Skin epidermis (tissue), 12 donors: ENCODE measurements around the gene GDPD4.
A peak's percentile ranks its signal among the peaks of the same experiment; 100 is the strongest.

Source experiments
- H3K27ac ChIP-seq, 21 experiments: fragments of 200-600 bp; sonication (generic) in 11 of 21; one replicate each; pipeline ENCODE4 v1.5.0; 2020; ENCODE audit warnings: mild to moderate bottlenecking in 3 of 21, inconsistent platforms in 2 of 21, moderate library complexity in 2 of 21
- H3K4me3 ChIP-seq, 7 experiments: fragments of 200-600 bp; sonication (generic) in 2 of 7; one replicate each; pipeline ENCODE4 v1.5.0; 2020; ENCODE audit warnings: inconsistent platforms in 2 of 7, mild to moderate bottlenecking in 2 of 7, moderate library complexity in 1 of 7

The GDPD4 gene

DNA sequence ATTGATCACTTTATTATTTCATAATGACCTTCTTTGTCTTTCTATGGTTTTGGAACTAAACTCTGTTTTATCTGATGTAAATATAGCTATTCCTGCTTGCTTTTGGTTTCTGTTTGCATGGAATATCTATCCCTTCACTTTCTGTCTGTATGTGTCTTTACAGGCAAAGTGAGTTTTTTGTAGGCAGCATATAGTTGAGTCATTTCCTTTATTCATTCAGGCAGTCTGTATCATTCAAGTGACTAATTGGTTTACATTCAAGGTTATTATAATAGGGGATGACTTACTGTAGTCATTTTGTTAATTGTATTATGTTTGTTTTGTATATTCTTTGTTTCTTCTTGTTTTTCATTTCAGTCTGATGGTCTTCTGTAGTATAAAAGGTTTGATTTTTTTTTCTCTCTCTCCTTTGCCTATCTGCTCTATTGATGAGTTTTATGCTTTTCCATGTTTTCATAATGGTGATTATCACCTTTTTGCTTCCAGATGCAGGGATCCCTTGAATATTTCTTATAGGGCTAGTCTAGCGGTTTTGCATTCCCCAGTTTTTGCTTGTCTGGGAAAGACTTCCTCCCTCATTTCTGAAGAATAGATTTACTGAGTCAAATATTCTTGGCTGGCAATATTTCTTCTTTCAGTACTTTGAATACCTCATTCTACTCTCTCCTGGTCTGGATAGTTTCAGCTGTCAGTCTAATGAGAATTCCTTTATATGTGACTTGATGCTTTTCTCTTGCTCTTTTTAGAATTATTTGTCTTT lies 50.4 kb downstream of the GDPD4 start:
- no peak overlapping the region for H3K4me3 ChIP-seq
- H3K27ac ChIP-seq = no peak overlapping the region

DNA sequence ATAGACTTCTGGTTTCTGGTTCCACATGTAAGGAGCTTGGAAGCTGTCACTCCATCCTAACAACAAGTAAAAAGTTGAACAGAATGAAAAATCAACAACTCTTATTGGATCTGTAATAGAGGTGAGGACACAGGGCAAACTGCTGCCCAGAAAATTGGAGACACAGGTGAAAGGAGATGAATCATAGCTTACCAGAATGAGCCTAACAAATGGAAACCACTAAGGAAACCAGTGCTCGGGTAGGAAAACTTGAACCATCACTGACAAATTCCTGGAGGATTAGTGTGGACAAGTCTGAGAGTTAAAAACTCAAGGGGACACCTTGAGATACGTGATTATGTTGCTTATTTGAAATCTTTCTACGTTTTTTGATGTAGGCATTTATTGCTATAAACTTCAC lies 52.1 kb downstream of the GDPD4 start:
- no peak overlapping the region for H3K27ac ChIP-seq
- no peak overlapping the region for H3K4me3 ChIP-seq

DNA sequence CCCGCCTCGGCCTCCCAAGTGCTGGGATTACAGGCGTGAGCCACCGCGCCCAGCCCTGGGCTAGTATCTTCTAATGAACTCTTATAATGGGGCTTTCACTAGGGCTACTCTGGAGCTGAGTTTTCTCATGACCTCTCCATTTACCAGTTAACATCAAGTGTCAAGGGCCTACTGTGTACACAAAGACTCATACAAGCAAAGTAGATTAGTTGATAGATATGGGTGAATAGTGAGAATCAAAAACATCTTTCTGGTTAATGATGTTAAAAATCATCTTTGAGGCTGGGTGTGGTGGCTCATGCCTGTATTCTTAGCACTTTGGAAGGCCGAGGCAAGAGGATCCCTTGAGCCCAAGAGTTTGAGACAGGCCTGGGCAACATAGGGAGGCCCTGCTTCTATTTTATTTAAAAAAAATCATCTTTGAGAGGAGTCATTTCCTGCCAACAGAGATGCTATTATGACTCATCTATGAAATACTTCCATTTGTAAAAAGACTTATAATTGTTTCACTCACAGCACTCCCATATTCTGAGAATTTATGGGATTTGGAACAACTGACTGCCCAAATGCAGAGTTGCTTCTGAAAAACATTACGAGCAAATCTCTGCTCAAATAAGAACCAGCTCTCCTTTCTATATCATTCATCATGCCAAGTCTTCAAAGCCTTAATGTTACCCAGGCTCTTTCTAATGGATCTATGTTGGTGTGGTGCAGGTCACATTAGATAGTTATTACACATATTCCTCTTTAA lies 57.0 kb downstream of the GDPD4 start:
- Histone ChIP-seq H3K27ac (peak overlapping the region in 7 of 21 experiments; percentile 0 to 79 (median 26)), H3K4me3 (no peak overlapping the region)

DNA sequence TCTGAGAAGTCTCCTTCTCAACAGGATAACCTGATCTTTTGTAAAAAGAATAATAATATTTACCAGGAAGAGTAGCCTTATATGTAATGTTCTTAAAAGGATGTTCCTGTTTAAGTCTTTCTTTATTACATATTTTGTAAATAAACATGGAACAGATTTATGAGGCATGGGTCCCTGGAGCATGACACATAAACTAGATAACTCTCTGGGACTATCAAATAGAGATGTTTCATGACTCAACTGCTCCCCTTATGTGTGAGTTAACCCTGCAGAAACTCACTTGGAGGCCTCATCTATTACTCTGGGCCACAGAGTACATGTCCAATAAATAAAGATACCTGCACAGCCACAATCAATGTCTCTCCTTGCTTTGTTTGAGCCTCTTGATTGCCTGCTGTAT lies 64.6 kb downstream of the GDPD4 start:
- H3K27ac ChIP-seq = no peak overlapping the region
- H3K4me3 ChIP-seq = no peak overlapping the region

DNA sequence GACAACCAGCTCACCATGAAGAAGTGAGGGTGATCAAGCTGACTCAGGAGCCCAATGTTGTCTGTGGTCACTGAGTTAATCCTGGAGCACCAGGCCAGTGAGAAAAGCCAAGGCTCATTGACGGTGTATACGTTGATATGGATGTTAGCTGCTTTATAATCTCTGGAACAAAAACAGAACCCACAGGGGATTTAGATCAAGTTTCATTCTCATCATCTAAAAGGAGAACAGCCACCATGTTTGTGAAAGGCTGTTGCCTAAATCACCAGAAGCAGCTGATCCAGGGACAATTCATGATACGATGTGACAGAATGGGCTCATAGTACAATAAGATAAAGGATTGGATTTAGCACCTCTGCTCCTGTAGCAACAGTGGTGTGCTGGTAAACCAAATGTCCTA lies 68.5 kb downstream of the GDPD4 start:
- H3K4me3 ChIP-seq = no peak overlapping the region
- H3K27ac ChIP-seq = no peak overlapping the region

DNA sequence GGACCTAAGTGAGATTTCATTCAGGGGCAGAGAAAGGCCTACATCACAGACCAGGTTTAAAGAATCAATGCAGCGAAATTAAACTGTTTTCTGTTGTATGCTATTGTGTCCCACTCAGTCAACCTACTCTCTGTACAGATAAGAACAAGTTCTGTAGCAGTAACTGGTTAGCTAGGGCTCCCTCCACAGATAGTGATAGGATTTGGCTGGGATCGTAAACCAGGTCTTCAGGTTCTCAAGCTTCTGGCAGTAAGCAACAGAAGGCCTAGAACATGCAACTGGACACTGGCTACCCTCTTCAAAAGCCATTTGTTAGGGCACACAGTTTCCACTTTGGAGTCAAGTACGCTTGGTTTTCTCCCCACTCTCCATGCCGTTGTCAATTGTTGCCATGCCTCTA lies 69.2 kb downstream of the GDPD4 start:
- H3K27ac ChIP-seq = no peak overlapping the region
- H3K4me3 ChIP-seq = no peak overlapping the region

DNA sequence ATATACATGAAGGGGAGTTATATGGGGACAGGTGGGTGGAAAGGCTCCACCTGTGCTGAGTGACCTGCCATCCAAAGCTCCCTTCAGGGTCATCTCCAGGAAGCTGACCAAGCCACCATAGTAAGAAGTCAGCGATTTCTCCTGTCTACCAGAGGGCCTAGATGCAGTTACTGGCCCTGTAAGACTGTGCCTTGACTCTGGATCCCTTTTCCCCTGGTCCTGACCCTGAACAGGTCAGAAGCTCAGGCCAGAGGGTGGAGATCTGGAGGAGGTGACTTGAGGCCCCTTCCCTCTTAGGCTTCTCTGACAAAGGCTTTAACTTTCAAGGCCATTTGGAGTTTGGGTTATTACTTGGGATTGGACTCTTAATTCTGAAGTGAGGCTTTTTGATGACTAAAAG lies 69.7 kb downstream of the GDPD4 start:
- Histone ChIP-seq H3K27ac (no peak overlapping the region), H3K4me3 (no peak overlapping the region)

DNA sequence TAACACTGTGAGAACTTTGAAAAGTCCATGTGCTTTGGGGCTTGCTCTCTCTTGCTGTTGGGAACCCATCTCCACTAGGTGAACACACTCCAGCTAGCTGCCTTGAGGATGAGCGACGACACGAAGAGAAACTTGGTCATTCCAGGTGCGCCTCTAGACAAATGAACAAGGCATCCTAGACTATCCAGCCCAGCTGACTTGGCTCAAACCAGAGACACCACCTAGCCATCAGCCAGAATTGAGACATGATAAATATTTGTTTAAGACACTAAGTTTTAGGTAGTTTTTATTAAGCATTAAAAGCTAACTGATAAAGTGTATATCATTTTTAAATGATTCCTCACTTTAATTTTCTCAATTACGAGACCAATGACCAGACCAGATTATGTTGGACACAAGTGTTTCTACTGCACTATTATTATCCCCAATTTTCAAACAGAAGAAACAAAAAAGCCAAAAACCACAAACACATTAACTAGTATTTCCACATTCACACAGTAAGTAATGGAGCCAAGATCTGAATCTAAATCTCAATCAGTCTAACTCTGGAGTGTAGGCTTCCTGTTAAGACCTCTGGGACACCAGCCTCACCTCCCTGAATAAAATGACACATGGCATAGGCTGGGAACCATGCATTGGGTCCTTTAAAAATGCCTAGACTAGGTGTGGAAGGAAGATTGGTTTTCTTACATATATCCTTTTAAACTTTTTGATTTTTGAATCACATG lies 70.4 kb downstream of the GDPD4 start:
- H3K4me3 ChIP-seq = no peak overlapping the region
- H3K27ac ChIP-seq = no peak overlapping the region

DNA sequence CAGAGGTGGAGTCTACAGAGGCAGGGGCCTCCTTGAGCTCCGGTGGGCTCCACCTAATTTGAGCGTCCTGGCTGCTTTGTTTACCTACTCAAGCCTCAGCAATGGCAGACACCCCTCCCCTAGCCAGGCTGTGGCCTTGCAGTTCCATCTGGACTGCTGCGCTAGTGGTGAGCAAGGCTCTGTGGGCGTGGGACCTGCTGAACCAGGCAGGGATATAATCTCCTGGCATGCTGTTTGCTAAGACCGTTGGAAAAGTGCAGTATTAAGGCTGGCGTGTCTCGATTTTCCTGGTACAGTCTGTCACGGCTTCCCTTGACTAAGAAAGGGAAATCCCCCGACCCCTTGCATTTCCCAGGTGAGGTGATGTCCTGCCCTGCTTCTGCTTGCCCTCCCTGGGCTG lies 77.7 kb downstream of the GDPD4 start:
- H3K27ac ChIP-seq = no peak overlapping the region

DNA sequence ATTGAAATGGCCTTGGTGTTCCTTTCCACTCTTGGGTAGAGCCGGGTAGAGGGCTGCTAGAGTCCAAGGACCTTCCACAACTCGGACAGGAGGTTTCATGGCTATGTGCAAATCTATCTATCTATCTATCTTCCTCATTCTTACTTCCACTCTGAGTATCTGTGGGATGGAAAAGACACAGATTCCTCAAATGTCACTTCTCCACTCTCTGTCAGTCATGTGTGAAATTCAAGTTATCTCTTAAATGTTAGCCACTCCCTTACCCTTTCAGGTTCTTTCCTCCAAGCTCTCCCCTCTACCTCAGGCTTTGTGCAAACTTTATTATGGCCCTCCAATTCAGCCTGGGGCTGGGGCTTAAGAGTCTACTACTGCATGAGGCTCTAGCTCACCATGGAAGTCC lies 84.3 kb downstream of the GDPD4 start:
- no peak overlapping the region for H3K27ac ChIP-seq
- H3K4me3 ChIP-seq = no peak overlapping the region

More for the DNA sequence above, 77.7 kb downstream of the GDPD4 start:
- no peak overlapping the region for H3K4me3 ChIP-seq

DNA sequence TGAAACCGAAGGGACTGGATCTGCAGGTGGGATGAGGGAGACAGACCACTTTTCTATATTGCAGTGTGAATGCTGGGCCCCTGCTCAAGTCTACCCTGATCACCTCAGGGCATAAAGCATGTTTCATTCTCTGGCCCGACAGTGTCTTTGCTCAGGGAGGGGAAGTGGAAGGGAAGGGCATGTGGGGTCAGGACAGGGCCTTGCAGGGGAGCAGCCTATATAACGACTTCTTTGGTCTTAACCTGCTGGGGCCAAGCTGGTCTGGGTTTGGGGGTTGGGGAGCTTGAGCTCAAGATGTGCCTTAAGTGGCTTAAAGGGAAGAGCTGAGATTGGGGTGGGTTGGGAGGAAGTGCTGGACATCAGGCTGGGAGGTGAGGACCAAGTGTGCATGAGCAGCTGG lies 86.4 kb downstream of the GDPD4 start:
- Histone ChIP-seq H3K27ac (no peak overlapping the region), H3K4me3 (no peak overlapping the region)

DNA sequence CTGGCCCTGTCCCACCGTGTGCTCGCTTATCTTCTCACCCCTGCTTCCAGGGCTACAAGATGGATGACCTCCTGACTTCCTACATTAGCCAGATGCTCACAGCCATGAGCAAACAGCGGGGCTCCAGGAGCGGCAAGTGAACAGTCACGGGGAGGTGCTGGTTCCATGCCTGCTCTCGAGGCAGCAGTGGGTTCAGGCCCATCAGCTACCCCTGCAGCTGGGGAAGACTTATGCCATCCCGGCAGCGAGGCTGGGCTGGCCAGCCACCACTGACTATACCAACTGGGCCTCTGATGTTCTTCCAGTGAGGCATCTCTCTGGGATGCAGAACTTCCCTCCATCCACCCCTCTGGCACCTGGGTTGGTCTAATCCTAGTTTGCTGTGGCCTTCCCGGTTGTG lies 86.9 kb downstream of the GDPD4 start:
- no peak overlapping the region for H3K4me3 ChIP-seq

DNA sequence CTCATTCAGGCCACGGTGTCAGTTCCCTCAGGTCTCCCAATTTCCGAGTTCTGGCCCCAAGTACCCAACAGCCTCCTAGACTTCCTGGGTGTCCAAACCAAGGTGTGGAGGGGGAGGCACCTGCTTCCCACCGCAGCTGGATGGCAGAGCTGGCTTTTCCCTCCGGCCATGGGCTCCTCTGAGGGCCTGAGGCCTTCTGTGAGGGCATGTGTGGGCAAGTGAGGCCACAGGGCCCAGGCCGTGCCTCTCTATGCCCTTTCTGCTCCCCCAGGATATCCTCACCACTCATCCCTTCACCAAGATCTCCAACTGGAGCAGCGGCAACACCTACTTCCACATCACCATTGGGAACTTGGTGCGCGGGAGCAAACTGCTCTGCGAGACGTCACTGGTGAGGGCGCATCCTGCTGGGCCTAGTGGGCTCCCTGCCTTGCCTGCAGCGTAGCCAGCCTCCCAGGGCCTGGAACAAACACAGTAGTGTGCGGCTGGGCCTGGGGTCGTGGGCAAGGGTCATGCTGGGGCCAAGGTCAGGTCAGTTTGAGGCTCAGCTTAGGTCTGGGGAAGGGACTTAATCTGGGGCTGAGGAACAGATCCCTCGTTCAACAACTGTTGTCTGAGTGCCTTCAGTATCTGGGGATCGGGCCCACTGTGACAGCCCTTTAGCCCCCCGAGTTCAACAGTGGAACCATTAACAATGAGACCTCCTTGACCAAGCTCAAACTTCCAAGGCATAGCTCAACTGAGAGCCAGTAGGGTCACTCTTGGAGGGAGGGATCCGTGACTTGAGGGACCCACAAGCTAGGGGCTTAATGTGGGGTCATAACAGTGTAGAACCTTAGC lies 87.7 kb downstream of the GDPD4 start:
- H3K27ac ChIP-seq = no peak overlapping the region
- no peak overlapping the region for H3K4me3 ChIP-seq

More for the DNA sequence above, 86.9 kb downstream of the GDPD4 start:
- H3K27ac ChIP-seq = no peak overlapping the region

DNA sequence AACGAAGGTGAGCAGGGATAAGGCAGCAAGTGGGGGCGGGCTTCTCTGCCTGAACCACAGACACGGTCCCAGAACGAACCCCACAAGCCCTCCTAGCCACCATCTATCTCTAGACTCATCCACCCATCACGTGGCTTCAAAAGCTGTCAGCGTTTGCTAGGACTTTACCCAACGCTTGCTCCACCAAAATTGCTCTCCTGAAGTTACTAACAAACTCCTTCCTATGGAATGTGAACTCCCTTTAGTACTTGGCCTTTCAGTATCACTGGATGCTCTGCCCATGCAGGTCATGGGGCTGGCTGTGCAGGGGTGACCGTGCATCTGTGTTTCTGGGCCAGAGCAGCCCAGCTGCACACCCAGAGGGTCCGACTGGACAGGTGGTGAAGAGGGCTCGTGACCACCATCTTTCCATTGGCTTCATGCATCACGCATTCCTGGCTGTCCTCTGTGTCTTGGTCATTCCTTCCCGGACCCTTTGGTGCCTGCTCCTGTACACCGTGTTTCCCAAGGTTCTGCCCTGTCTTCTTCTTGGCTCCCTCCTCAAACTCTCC lies 88.4 kb downstream of the GDPD4 start:
- H3K27ac ChIP-seq = no peak overlapping the region
- no peak overlapping the region for H3K4me3 ChIP-seq

DNA sequence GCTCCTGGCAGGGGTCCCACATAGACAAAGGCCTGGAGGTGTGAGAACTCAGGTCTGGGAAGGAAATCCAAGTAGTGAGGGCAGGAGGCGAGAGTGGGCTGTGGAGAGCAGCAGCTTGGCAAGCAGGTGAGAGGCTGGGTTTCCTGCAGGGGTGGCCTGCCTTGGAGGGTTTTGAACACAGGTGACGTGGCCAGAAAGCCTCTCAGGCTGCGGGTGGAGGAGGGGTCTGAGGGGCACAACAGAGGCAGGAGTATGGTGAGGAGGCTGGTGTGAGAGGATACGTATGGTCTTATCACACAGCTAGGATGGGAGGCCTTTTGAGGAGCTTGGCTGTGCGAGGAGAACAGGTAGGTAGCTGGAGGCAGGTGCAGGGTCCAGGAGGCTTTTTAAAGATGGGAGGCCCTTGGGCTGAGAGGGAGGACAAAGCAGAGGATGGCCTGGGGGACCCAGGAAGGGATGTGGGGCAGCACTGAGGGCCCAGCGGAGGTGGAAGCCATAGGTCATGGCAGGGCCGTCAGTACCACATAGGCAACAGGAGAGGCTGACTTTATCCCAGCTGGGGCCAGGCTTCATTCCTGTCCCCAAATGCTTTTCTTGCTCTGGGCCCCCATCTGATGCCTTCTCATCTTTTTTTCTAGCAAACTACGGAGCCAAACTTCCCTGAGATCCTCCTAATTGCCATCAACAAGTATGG lies 89.0 kb downstream of the GDPD4 start:
- Histone ChIP-seq H3K27ac (no peak overlapping the region), H3K4me3 (no peak overlapping the region)

DNA sequence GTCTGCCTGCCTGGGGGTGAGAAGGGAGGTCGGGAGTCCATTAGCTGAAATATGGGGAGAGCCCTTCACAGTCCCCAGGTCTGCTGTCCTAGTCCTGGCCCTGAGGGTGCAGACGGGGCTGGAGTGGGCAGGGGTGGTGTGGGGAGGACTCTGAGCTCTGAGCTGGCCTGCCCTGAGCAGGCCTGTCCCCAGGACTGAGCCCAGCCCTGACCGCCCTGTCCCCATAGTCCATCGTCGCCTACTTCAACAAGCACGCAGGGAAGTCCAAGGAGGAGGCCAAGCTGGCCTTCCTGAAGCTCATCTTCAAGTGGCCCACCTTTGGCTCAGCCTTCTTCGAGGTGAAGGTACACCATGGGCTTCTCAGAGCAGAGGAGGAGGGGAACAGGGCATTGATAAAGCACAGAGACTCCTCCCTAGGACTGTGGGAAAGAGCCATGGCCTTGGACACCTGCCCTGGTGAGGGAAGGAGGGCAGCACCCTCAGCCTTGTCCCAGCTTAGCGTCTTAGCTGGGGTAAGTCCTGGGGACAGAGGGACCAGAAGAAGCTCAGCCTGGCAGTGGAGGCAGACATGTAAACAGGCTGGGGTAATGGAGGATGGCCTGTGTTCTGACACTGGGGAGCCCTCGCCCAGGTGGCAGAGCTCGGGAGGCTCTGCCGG lies 89.8 kb downstream of the GDPD4 start:
- H3K27ac ChIP-seq = no peak overlapping the region
- H3K4me3 ChIP-seq = no peak overlapping the region

DNA sequence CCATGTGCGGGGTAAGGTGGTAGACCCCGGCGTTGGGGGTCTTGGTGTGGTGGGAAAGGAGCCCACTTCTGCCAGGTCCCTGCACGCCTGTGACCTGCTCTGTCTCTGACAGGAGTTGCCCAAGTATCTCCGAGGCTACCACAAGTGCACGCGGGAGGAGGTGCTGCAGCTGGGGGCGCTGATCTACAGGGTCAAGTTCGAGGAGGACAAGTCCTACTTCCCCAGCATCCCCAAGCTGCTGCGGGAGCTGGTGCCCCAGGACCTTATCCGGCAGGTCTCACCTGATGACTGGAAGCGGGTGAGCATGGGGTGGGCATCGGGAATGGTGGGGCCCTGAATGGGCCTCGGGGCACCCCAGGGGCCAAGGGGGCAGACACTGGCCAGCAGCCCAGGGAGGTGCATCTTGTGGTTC lies 90.4 kb downstream of the GDPD4 start:
- no peak overlapping the region for H3K4me3 ChIP-seq
- H3K27ac ChIP-seq = no peak overlapping the region

DNA sequence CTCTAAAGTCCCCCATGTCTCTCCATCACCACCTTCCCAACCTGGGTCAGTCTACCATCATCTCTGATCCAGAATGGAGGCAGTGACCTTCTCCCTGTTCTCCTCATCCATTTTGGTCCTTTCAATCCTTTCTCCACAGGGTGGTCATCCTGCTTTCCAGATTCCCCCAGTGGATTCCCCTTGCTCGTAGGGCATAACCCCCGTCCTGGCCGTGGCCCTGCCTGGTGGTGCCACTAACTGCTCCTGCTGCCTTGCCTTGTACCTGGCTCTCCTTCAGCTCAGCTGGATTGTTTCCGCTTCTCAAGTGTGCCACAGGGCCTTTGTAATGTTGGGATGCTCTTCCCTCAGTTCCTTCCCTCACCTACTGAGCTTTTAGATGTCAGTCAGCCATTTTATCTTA lies 91.8 kb downstream of the GDPD4 start:
- Histone ChIP-seq H3K4me3 (no peak overlapping the region), H3K27ac (no peak overlapping the region)

DNA sequence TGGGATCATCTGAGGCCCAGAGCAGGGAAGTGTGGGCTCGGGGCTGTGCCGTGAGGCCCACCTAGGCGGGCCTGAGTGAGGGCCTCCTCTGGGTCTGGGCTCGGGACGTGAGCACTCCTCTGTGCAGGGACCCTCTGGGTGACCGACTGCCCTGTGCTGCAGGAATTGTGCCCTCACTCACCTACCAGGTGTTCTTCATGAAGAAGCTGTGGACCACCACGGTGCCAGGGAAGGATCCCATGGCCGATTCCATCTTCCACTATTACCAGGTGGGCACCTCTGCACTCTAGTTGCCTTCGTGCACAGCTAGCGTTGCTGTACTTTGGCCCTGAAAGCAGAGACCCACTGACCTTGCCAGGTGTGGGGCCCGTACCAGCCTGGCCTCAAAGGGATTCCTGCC lies 93.0 kb downstream of the GDPD4 start:
- no peak overlapping the region for H3K4me3 ChIP-seq
- no peak overlapping the region for H3K27ac ChIP-seq
